Ishikawa (cell line): Measurements from ENCODE around the gene ASMTL.

Source experiments
- CEBPB ChIP-seq: IDR thresholded peaks from 2 replicates; pipeline ENCODE4 v1.6.1; 2012
- CREB1 ChIP-seq: IDR thresholded peaks from 2 replicates; pipeline ENCODE4 v1.6.1; 2012; ENCODE audit warnings: low read depth
- EGR1 ChIP-seq: IDR thresholded peaks from 2 replicates; pipeline ENCODE4 v1.6.1; 2012
- EP300 ChIP-seq: IDR thresholded peaks from 2 replicates; pipeline ENCODE4 v1.6.1; 2012; ENCODE audit warnings: borderline replicate concordance
- FOXM1 ChIP-seq: IDR thresholded peaks from 2 replicates; pipeline ENCODE4 v1.6.1; 2012; ENCODE audit warnings: low read depth, borderline replicate concordance
- MAX ChIP-seq: IDR thresholded peaks from 2 replicates; pipeline ENCODE4 v1.6.1; 2012
- NFIC ChIP-seq: IDR thresholded peaks from 2 replicates; pipeline ENCODE4 v1.6.1; 2012
- RAD21 ChIP-seq: IDR thresholded peaks from 2 replicates; pipeline ENCODE4 v1.6.1; 2012; ENCODE audit warnings: low read depth
- REST ChIP-seq: IDR thresholded peaks from 2 replicates; pipeline ENCODE4 v1.6.1; 2012; ENCODE audit warnings: low read depth, mild to moderate bottlenecking
- TAF1 ChIP-seq: IDR thresholded peaks from 2 replicates; pipeline ENCODE4 v1.6.1; 2012; ENCODE audit warnings: low read depth, mild to moderate bottlenecking
- TCF12 ChIP-seq: IDR thresholded peaks from 2 replicates; pipeline ENCODE4 v1.6.1; 2012; ENCODE audit warnings: low read depth
- TEAD4 ChIP-seq: IDR thresholded peaks from 2 replicates; pipeline ENCODE4 v1.6.1; 2012
- USF1 ChIP-seq: IDR thresholded peaks from 2 replicates; pipeline ENCODE4 v1.6.1; 2012
- YY1 ChIP-seq: IDR thresholded peaks from 2 replicates; pipeline ENCODE4 v1.6.1; 2012; ENCODE audit warnings: low read depth
- ZBTB7A ChIP-seq: IDR thresholded peaks from 2 replicates; pipeline ENCODE4 v1.6.1; 2012; ENCODE audit warnings: low read depth

The ASMTL gene

GRCh38 chrX:1486749-1487361 is 34.1 kb upstream of the ASMTL start:
- TF ChIP-seq REST (no peak), NFIC (no peak), EGR1 (no peak), TAF1 (no peak), CEBPB (no peak), ZBTB7A (no peak), YY1 (no peak)

GRCh38 chrX:1486177-1486576 is 33.5 kb upstream of the ASMTL start:
- no peak for TF ChIP-seq YY1
- TF ChIP-seq NFIC, result no peak
- no peak for TF ChIP-seq EP300

GRCh38 chrX:1485033-1485432 is 32.3 kb upstream of the ASMTL start:
- TF ChIP-seq TCF12 (no peak), MAX (no peak), FOXM1 (no peak), RAD21 (no peak), EP300 (no peak), CEBPB (no peak), USF1 (no peak), ZBTB7A (no peak), EGR1 (no peak)

- TF ChIP-seq USF1 (no peak), CEBPB (no peak), TCF12 (no peak), REST (no peak), TEAD4 (no peak), CREB1 (no peak), MAX (no peak), ZBTB7A (no peak), EGR1 (no peak), TAF1 (no peak), NFIC (no peak), FOXM1 (no peak), YY1 (no peak), EP300 (no peak), RAD21 (no peak)
Observed at GRCh38 chrX:1484638-1485019, 31.9 kb upstream of the ASMTL start.

- TF ChIP-seq ZBTB7A, result no peak
- TF ChIP-seq TCF12, result no peak
- no peak for TF ChIP-seq FOXM1
Observed at GRCh38 chrX:1483843-1484637, 31.3 kb upstream of the ASMTL start.

- TF ChIP-seq TCF12 (no peak), CEBPB (peak; percentile 44)
Observed at GRCh38 chrX:1481636-1482529, 29.2 kb upstream of the ASMTL start.
